Liver (tissue), 9 donors: ENCODE measurements around the gene MGA. TPM values are rescaled to one million over a fixed set of nuclear protein-coding genes. Genes with fewer than 3 reads are reported as not detected.

Experiments
- DNase-seq: peaks from one replicate; pipeline ENCODE4 v3.0.0-alpha.2; 2017; ENCODE audit warnings: low spot score
- H3K27ac ChIP-seq, 2 donors: one replicate each; pipeline ENCODE4 v1.7.0; 2013; ENCODE audit warnings: inconsistent platforms in 2 of 2, low read length in 2 of 2, control low read depth in 1 of 2, low read depth in 1 of 2, mild to moderate bottlenecking in 1 of 2
- H3K27me3 ChIP-seq, 4 donors: one replicate each; pipeline versions ENCODE4 v1.6.1 to v1.7.0; 2013; ENCODE audit warnings: low read length in 3 of 4, inconsistent platforms in 1 of 4, mild to moderate bottlenecking in 1 of 4, moderate library complexity in 1 of 4; ENCODE audit not compliant: control insufficient read depth in 4 of 4, insufficient read depth in 4 of 4
- H3K36me3 ChIP-seq, 4 donors: one replicate each; pipeline versions ENCODE4 v1.6.1 to v1.7.0; 2013; ENCODE audit warnings: low read length in 3 of 4, mild to moderate bottlenecking in 3 of 4, low read depth in 1 of 4, moderate library complexity in 1 of 4; ENCODE audit not compliant: control insufficient read depth in 4 of 4, insufficient read depth in 3 of 4
- H3K4me1 ChIP-seq, 4 donors: one replicate each; pipeline versions ENCODE4 v1.6.1 to v1.7.0; 2013; ENCODE audit warnings: low read length in 3 of 4, mild to moderate bottlenecking in 3 of 4, moderate library complexity in 1 of 4; ENCODE audit not compliant: control insufficient read depth in 4 of 4, insufficient read depth in 4 of 4
- H3K4me3 ChIP-seq, 3 donors: one replicate each; pipeline versions ENCODE4 v1.6.1 to v1.7.0; 2013; ENCODE audit warnings: low read length in 3 of 3, control low read depth in 1 of 3, low read depth in 1 of 3, mild to moderate bottlenecking in 1 of 3
- H3K9ac ChIP-seq, 2 donors: one replicate each; pipeline ENCODE4 v1.7.0; 2013; ENCODE audit warnings: low read length in 2 of 2, mild to moderate bottlenecking in 2 of 2, moderate library complexity in 2 of 2, control low read depth in 1 of 2, low read depth in 1 of 2
- H3K9me3 ChIP-seq, 4 donors: one replicate each; pipeline versions ENCODE4 v1.6.1 to v1.7.0; 2013; ENCODE audit warnings: low read length in 3 of 4; ENCODE audit not compliant: control insufficient read depth in 4 of 4
- FOXA1 ChIP-seq: IDR thresholded peaks from 2 replicates; pipeline ENCODE4 v1.6.1; 2016; ENCODE audit warnings: antibody characterized with exemption
- FOXA2 ChIP-seq: IDR thresholded peaks from 2 replicates; pipeline ENCODE4 v1.6.1; 2016; ENCODE audit warnings: antibody characterized with exemption
- GABPA ChIP-seq, 2 donors: IDR thresholded peaks in 1 of 2; conservative IDR thresholded peaks in 1 of 2; 2 replicates each; pipeline ENCODE4 v1.6.1; 2016; ENCODE audit warnings: antibody characterized with exemption in 2 of 2, mild to moderate bottlenecking in 1 of 2, moderate library complexity in 1 of 2
- HNF4A ChIP-seq, 2 donors: conservative IDR thresholded peaks; 2 replicates each; pipeline ENCODE4 v1.6.1; 2016; ENCODE audit warnings: antibody characterized with exemption in 2 of 2, mild to moderate bottlenecking in 2 of 2
- HNF4G ChIP-seq: IDR thresholded peaks from 2 replicates; pipeline ENCODE4 v1.6.1; 2016; ENCODE audit warnings: antibody characterized with exemption
- JUND ChIP-seq, 2 donors: IDR thresholded peaks; 2 replicates each; pipeline ENCODE4 v1.6.1; 2016; ENCODE audit warnings: antibody characterized with exemption in 2 of 2
- NR2F2 ChIP-seq: IDR thresholded peaks from 2 replicates; pipeline ENCODE4 v1.6.1; 2016; ENCODE audit warnings: antibody characterized with exemption
- RAD21 ChIP-seq, 2 donors: IDR thresholded peaks; 2 replicates each; pipeline ENCODE4 v1.6.1; 2016; ENCODE audit warnings: antibody characterized with exemption in 2 of 2, mild to moderate bottlenecking in 2 of 2
- RXRA ChIP-seq, 2 donors: IDR thresholded peaks; 2 replicates each; pipeline ENCODE4 v1.6.1; 2017 to 2018; ENCODE audit warnings: antibody characterized with exemption in 2 of 2, mild to moderate bottlenecking in 1 of 2
- SP1 ChIP-seq: IDR thresholded peaks from 2 replicates; pipeline ENCODE4 v1.6.1; 2018; ENCODE audit warnings: antibody characterized with exemption, mild to moderate bottlenecking
- TAF1 ChIP-seq: conservative IDR thresholded peaks from 2 replicates; pipeline ENCODE4 v1.6.1; 2016; ENCODE audit warnings: antibody characterized with exemption, mild to moderate bottlenecking
- YY1 ChIP-seq: IDR thresholded peaks from 2 replicates; pipeline ENCODE4 v1.6.1; 2016; ENCODE audit warnings: antibody characterized with exemption, mild to moderate bottlenecking
- WGBS: extraction: QIAGEN DNeasy Blood & Tissue Kit; methylation state at CpG from one replicate; pipeline ENCODE4 v1.1.7; 2013; 5-methylcytosine and 5-hydroxymethylcytosine counted together
- polyA plus RNA-seq, 2 donors: library from polyadenylated mRNA; stranded (reverse) in 1 of 2; unstranded in 1 of 2; fragments of 200-250 nt in 1 of 2; fragments of >200 nt in 1 of 2; fragmentation: Nextera tagmentation in 1 of 2; extraction: Ambion mirVana in 1 of 2; gene quantifications; one replicate each; pipeline versions ENCODE4 v1.2.1 to v1.2.3, GENCODE V29; 2013 to 2015
- total RNA-seq, 2 donors: library from RNA; depleted of rRNA; stranded (reverse); fragments of >200 nt; gene quantifications; one replicate each; pipeline ENCODE4 v1.2.3, GENCODE V29; 2014
- TF ChIP-seq, protein P1 (sequence below): IDR thresholded peaks from 2 replicates; pipeline ENCODE4 v1.6.1; 2016; ENCODE audit warnings: antibody characterized with exemption
- TF ChIP-seq, protein P2 (sequence below): IDR thresholded peaks from 2 replicates; pipeline ENCODE4 v1.6.1; 2016; ENCODE audit warnings: antibody characterized with exemption
- TF ChIP-seq, protein P3 (sequence below): fragments of 150-350 bp; IDR thresholded peaks from 2 replicates; pipeline ENCODE4 v1.5.1; 2017; ENCODE audit warnings: improper control_type of control experiment, low read depth, low read length; ENCODE audit not compliant: missing input control
- donor health status: healthy.
- donor health status: healthy.
- donor health status: healthy.
- donor health status: healthy.
- donor health status: healthy.

The MGA gene
- total and polyA plus RNA-seq, 4 donors: 2.1 to 33.5 (median 13.2) TPM

DNA sequence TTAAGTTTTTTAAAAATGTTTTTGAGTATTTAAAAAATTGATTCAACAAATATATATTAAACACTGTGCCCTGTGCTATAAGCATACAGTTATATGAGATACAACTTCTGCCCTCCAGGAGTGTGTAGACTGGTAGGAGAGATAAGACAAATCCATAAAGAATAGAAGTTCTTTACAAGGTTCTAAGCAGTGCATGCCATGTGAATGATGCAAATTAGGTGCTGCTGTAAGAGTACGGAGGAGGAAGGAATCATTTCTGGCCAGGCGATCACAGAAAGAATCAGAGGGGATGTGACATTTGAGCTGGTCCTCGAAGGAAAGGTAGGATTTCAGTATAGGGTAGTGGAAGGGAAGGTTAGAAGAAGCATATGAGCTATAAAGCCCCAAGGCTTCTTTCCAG lies 128.1 kb downstream of the MGA start:
- no peak overlapping the region for H3K9ac ChIP-seq
- 92% methylated on average over 3 of the region's 3 CpGs for WGBS
- DNase-seq: no peak
- no peak overlapping the region for H3K27ac ChIP-seq
- peaks cover 3 to 11% (median 6%) of the 10 kb centered on the region in 4 donors for H3K4me1 ChIP-seq
- H3K9me3 ChIP-seq: no peaks in the 10 kb centered on the region
- no peak overlapping the region for H3K4me3 ChIP-seq
- no peaks in the 10 kb centered on the region for H3K36me3 ChIP-seq
- TF ChIP-seq JUND (IDR thresholded peaks at IDR 0.05): no peak
- TF ChIP-seq GABPA (IDR thresholded peaks at IDR 0.05 in 1 of 2, conservative IDR thresholded peaks at IDR 0.05 in 1 of 2): no peak
- no peak for TF ChIP-seq YY1
- TF ChIP-seq RAD21 (IDR thresholded peaks at IDR 0.05): no peak
- no peak for TF ChIP-seq RXRA (IDR thresholded peaks at IDR 0.05)
- H3K27me3 ChIP-seq: no peaks in the 10 kb centered on the region

DNA sequence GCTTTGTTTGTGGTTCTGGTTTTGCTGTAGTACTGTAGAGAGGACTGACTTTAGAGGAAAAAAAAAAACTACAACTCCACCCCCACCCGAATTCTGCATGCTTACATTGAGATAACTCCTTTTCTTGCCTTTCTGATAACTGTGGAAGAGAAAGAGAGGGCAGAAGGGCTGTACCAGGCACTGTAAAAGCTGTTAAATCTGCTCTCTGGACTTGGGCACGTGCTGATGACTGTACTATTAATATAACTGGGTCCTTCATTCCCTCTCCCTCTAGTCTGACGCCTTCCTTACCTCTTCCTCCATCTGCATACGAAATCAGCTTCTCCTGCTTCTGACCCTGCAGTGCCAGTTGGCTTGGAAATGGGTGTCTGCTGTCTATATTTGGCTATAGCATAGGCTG lies 129.0 kb downstream of the MGA start:
- H3K4me3 ChIP-seq: no peak overlapping the region
- DNase-seq: no peak
- no peak overlapping the region for H3K27ac ChIP-seq
- TF ChIP-seq SP1 (no peak), RXRA (IDR thresholded peaks at IDR 0.05) (no peak), RAD21 (IDR thresholded peaks at IDR 0.05) (no peak), TAF1 (no peak), FOXA1 (no peak), HNF4A (conservative IDR thresholded peaks at IDR 0.05) (no peak), NR2F2 (no peak), JUND (IDR thresholded peaks at IDR 0.05) (no peak), HNF4G (no peak), FOXA2 (no peak), YY1 (no peak)
- TF ChIP-seq, protein P1, sequence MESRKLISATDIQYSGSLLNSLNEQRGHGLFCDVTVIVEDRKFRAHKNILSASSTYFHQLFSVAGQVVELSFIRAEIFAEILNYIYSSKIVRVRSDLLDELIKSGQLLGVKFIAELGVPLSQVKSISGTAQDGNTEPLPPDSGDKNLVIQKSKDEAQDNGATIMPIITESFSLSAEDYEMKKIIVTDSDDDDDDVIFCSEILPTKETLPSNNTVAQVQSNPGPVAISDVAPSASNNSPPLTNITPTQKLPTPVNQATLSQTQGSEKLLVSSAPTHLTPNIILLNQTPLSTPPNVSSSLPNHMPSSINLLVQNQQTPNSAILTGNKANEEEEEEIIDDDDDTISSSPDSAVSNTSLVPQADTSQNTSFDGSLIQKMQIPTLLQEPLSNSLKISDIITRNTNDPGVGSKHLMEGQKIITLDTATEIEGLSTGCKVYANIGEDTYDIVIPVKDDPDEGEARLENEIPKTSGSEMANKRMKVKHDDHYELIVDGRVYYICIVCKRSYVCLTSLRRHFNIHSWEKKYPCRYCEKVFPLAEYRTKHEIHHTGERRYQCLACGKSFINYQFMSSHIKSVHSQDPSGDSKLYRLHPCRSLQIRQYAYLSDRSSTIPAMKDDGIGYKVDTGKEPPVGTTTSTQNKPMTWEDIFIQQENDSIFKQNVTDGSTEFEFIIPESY: no peak
- TF ChIP-seq, protein P2, sequence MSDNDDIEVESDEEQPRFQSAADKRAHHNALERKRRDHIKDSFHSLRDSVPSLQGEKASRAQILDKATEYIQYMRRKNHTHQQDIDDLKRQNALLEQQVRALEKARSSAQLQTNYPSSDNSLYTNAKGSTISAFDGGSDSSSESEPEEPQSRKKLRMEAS: no peak
- TF ChIP-seq, protein P3, sequence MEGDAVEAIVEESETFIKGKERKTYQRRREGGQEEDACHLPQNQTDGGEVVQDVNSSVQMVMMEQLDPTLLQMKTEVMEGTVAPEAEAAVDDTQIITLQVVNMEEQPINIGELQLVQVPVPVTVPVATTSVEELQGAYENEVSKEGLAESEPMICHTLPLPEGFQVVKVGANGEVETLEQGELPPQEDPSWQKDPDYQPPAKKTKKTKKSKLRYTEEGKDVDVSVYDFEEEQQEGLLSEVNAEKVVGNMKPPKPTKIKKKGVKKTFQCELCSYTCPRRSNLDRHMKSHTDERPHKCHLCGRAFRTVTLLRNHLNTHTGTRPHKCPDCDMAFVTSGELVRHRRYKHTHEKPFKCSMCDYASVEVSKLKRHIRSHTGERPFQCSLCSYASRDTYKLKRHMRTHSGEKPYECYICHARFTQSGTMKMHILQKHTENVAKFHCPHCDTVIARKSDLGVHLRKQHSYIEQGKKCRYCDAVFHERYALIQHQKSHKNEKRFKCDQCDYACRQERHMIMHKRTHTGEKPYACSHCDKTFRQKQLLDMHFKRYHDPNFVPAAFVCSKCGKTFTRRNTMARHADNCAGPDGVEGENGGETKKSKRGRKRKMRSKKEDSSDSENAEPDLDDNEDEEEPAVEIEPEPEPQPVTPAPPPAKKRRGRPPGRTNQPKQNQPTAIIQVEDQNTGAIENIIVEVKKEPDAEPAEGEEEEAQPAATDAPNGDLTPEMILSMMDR: no peak
- WGBS: 85% methylated on average over 4 of the region's 4 CpGs
- no peak overlapping the region for H3K9ac ChIP-seq
- no peaks in the 10 kb centered on the region for H3K27me3 ChIP-seq
- H3K4me1 ChIP-seq: peaks cover 3 to 11% (median 6%) of the 10 kb centered on the region in 4 donors
- no peaks in the 10 kb centered on the region for H3K36me3 ChIP-seq
- H3K9me3 ChIP-seq: no peaks in the 10 kb centered on the region

DNA sequence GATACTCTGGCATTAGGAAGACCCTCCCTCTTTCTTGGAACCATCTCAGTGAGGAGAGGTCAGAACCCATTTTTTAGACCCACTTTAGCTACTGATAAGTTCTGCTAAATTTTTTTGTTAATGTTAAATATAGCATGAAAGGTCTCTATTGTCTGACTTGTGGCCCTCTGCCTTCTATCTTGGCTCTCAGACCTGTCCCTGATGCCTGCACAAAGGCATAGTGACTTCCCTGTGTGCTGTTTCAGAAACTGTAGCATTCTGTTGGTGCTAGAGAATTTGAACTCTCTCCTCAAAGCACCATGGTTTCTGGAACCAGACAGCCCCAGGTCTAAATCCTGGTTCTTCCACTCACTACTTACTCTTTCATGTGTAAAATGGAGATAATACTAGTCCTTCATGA lies 129.5 kb downstream of the MGA start:
- TF ChIP-seq NR2F2 (no peak), GABPA (IDR thresholded peaks at IDR 0.05 in 1 of 2, conservative IDR thresholded peaks at IDR 0.05 in 1 of 2) (no peak), JUND (IDR thresholded peaks at IDR 0.05) (no peak)
- H3K4me1 ChIP-seq: peaks cover 3 to 11% (median 6%) of the 10 kb centered on the region in 4 donors

More for the DNA sequence above, 129.5 kb downstream of the MGA start:
- Histone ChIP-seq H3K27me3 (no peaks in the 10 kb centered on the region), H3K27ac (no peak overlapping the region), H3K9me3 (no peaks in the 10 kb centered on the region), H3K4me3 (no peak overlapping the region), H3K36me3 (no peaks in the 10 kb centered on the region), H3K9ac (no peak overlapping the region)
- no peak for DNase-seq
